ENCODE data around the gene APEX2.

The APEX2 gene

GRCh38 chrX:55008571-55009358 is 8.6 kb downstream of the APEX2 start:
- DNase-seq (ENCODE audit: insufficient read length, low spot score): no peak
- FAIRE-seq: peak; percentile 88

GRCh38 chrX:55011294-55011693 is 11.1 kb downstream of the APEX2 start:
- TF ChIP-seq POLR2A (IDR thresholded peaks at IDR 0.05; ENCODE audit: low read depth, low read length) (no peak), SPI1 (IDR thresholded peaks at IDR 0.05; ENCODE audit: low read depth, low read length) (no peak), POLR2AphosphoS5 (IDR thresholded peaks at IDR 0.05; ENCODE audit: low read depth, low read length) (no peak), TAF1 (IDR thresholded peaks at IDR 0.05; ENCODE audit: low read depth, low read length) (no peak), POU2F2 (IDR thresholded peaks at IDR 0.05; ENCODE audit: low read depth, low read length) (no peak), PAX5 (IDR thresholded peaks at IDR 0.05; ENCODE audit: insufficient read depth, low read length, severe bottlenecking) (no peak)
- DNase-seq (ENCODE audit: insufficient read length, low spot score) (no peak), FAIRE-seq (no peak)

More at GRCh38 chrX:55008571-55009358, 8.6 kb downstream of the APEX2 start:
- no peak for TF ChIP-seq POLR2A (IDR thresholded peaks at IDR 0.05; ENCODE audit: low read depth, low read length)
- TF ChIP-seq SPI1 (IDR thresholded peaks at IDR 0.05; ENCODE audit: low read depth, low read length): no peak
- TF ChIP-seq PAX5 (IDR thresholded peaks at IDR 0.05; ENCODE audit: insufficient read depth, low read length, severe bottlenecking): no peak
- no peak for TF ChIP-seq TAF1 (IDR thresholded peaks at IDR 0.05; ENCODE audit: low read depth, low read length)
- no peak for TF ChIP-seq POLR2AphosphoS5 (IDR thresholded peaks at IDR 0.05; ENCODE audit: low read depth, low read length)
- TF ChIP-seq POU2F2 (IDR thresholded peaks at IDR 0.05; ENCODE audit: low read depth, low read length): no peak

GRCh38 chrX:55014897-55015299 is 14.7 kb downstream of the APEX2 start:
- TF ChIP-seq POLR2AphosphoS5 (IDR thresholded peaks at IDR 0.05; ENCODE audit: low read depth, low read length) (no peak), POLR2A (IDR thresholded peaks at IDR 0.05; ENCODE audit: low read depth, low read length) (no peak), SPI1 (IDR thresholded peaks at IDR 0.05; ENCODE audit: low read depth, low read length) (no peak), PAX5 (IDR thresholded peaks at IDR 0.05; ENCODE audit: insufficient read depth, low read length, severe bottlenecking) (no peak), TAF1 (IDR thresholded peaks at IDR 0.05; ENCODE audit: low read depth, low read length) (no peak), POU2F2 (IDR thresholded peaks at IDR 0.05; ENCODE audit: low read depth, low read length) (no peak)
- DNase-seq (ENCODE audit: insufficient read length, low spot score) (no peak), FAIRE-seq (no peak)

- TF ChIP-seq PAX5 (IDR thresholded peaks at IDR 0.05; ENCODE audit: insufficient read depth, low read length, severe bottlenecking) (no peak), POLR2AphosphoS5 (IDR thresholded peaks at IDR 0.05; ENCODE audit: low read depth, low read length) (no peak), SPI1 (IDR thresholded peaks at IDR 0.05; ENCODE audit: low read depth, low read length) (no peak), POU2F2 (IDR thresholded peaks at IDR 0.05; ENCODE audit: low read depth, low read length) (no peak), TAF1 (IDR thresholded peaks at IDR 0.05; ENCODE audit: low read depth, low read length) (no peak), POLR2A (IDR thresholded peaks at IDR 0.05; ENCODE audit: low read depth, low read length) (no peak)
- DNase-seq (ENCODE audit: insufficient read length, low spot score): no peak
- no peak for FAIRE-seq
Observed at GRCh38 chrX:55026143-55026542, 26.0 kb downstream of the APEX2 start.

- DNase-seq (ENCODE audit: insufficient read length, low spot score) (no peak), FAIRE-seq (no peak)
- TF ChIP-seq TAF1 (IDR thresholded peaks at IDR 0.05; ENCODE audit: low read depth, low read length) (no peak), POLR2A (IDR thresholded peaks at IDR 0.05; ENCODE audit: low read depth, low read length) (no peak), SPI1 (IDR thresholded peaks at IDR 0.05; ENCODE audit: low read depth, low read length) (no peak), PAX5 (IDR thresholded peaks at IDR 0.05; ENCODE audit: insufficient read depth, low read length, severe bottlenecking) (no peak), POLR2AphosphoS5 (IDR thresholded peaks at IDR 0.05; ENCODE audit: low read depth, low read length) (no peak), POU2F2 (IDR thresholded peaks at IDR 0.05; ENCODE audit: low read depth, low read length) (no peak)
Observed at GRCh38 chrX:55026840-55027239, 26.7 kb downstream of the APEX2 start.

- no peak for TF ChIP-seq POU2F2 (IDR thresholded peaks at IDR 0.05; ENCODE audit: low read depth, low read length)
- TF ChIP-seq PAX5 (IDR thresholded peaks at IDR 0.05; ENCODE audit: insufficient read depth, low read length, severe bottlenecking): no peak
- TF ChIP-seq SPI1 (IDR thresholded peaks at IDR 0.05; ENCODE audit: low read depth, low read length): no peak
- TF ChIP-seq POLR2AphosphoS5 (IDR thresholded peaks at IDR 0.05; ENCODE audit: low read depth, low read length): no peak
- no peak for TF ChIP-seq TAF1 (IDR thresholded peaks at IDR 0.05; ENCODE audit: low read depth, low read length)
- no peak for TF ChIP-seq POLR2A (IDR thresholded peaks at IDR 0.05; ENCODE audit: low read depth, low read length)
- FAIRE-seq: no peak
- no peak for DNase-seq (ENCODE audit: insufficient read length, low spot score)
Observed at GRCh38 chrX:55028040-55028439, 27.9 kb downstream of the APEX2 start.

GRCh38 chrX:55028611-55029010 is 28.4 kb downstream of the APEX2 start:
- no peak for FAIRE-seq
- no peak for DNase-seq (ENCODE audit: insufficient read length, low spot score)
- TF ChIP-seq TAF1 (IDR thresholded peaks at IDR 0.05; ENCODE audit: low read depth, low read length) (no peak), SPI1 (IDR thresholded peaks at IDR 0.05; ENCODE audit: low read depth, low read length) (no peak), POU2F2 (IDR thresholded peaks at IDR 0.05; ENCODE audit: low read depth, low read length) (no peak), PAX5 (IDR thresholded peaks at IDR 0.05; ENCODE audit: insufficient read depth, low read length, severe bottlenecking) (no peak), POLR2A (IDR thresholded peaks at IDR 0.05; ENCODE audit: low read depth, low read length) (no peak), POLR2AphosphoS5 (IDR thresholded peaks at IDR 0.05; ENCODE audit: low read depth, low read length) (no peak)

- no peak for DNase-seq (ENCODE audit: insufficient read length, low spot score)
- FAIRE-seq: no peak
- TF ChIP-seq PAX5 (IDR thresholded peaks at IDR 0.05; ENCODE audit: insufficient read depth, low read length, severe bottlenecking): no peak
- no peak for TF ChIP-seq TAF1 (IDR thresholded peaks at IDR 0.05; ENCODE audit: low read depth, low read length)
- no peak for TF ChIP-seq POLR2A (IDR thresholded peaks at IDR 0.05; ENCODE audit: low read depth, low read length)
- TF ChIP-seq POU2F2 (IDR thresholded peaks at IDR 0.05; ENCODE audit: low read depth, low read length): no peak
- no peak for TF ChIP-seq POLR2AphosphoS5 (IDR thresholded peaks at IDR 0.05; ENCODE audit: low read depth, low read length)
- no peak for TF ChIP-seq SPI1 (IDR thresholded peaks at IDR 0.05; ENCODE audit: low read depth, low read length)
Observed at GRCh38 chrX:55029291-55029690, 29.1 kb downstream of the APEX2 start.

- no peak for DNase-seq (ENCODE audit: insufficient read length, low spot score)
- no peak for FAIRE-seq
- TF ChIP-seq POU2F2 (IDR thresholded peaks at IDR 0.05; ENCODE audit: low read depth, low read length): no peak
- no peak for TF ChIP-seq PAX5 (IDR thresholded peaks at IDR 0.05; ENCODE audit: insufficient read depth, low read length, severe bottlenecking)
- TF ChIP-seq POLR2AphosphoS5 (IDR thresholded peaks at IDR 0.05; ENCODE audit: low read depth, low read length): no peak
- no peak for TF ChIP-seq TAF1 (IDR thresholded peaks at IDR 0.05; ENCODE audit: low read depth, low read length)
- TF ChIP-seq SPI1 (IDR thresholded peaks at IDR 0.05; ENCODE audit: low read depth, low read length): no peak
- no peak for TF ChIP-seq POLR2A (IDR thresholded peaks at IDR 0.05; ENCODE audit: low read depth, low read length)
Observed at GRCh38 chrX:55030271-55031205, 30.4 kb downstream of the APEX2 start, which contains the start of gene ALAS2. ALAS2 (minus strand) TSS chrX:55030977; CDS start chrX:55026000, 4,977 bp downstream.
